OCI-LY1 (cell line): Measurements from ENCODE around the gene ZFYVE21.

Source experiments
- CTCF ChIP-seq: fragments of 200-600 bp; sonication (generic), shearing (Covaris generic); IDR thresholded peaks from 2 replicates; pipeline ENCODE4 v1.5.1; 2017; ENCODE audit warnings: mild to moderate bottlenecking, antibody characterized with exemption, low read length, moderate library complexity, mixed read lengths
- EZH2 ChIP-seq: fragments of 200-600 bp; sonication (generic), shearing (Covaris generic); IDR thresholded peaks from 2 replicates; pipeline ENCODE4 v1.8.0; 2017; ENCODE audit warnings: borderline replicate concordance, mixed run types, mild to moderate bottlenecking, antibody characterized with exemption, low read length, moderate library complexity, mixed read lengths

- TF ChIP-seq CTCF: no peak
- TF ChIP-seq EZH2: no peak
These were observed 47.9 kb upstream of the ZFYVE21 start for GRCh38 chr14:103667671-103668070.
